OCI-LY7 (cell line): Measurements from ENCODE around the gene GALNT4. TPM values are rescaled to one million over a fixed set of nuclear protein-coding genes. Genes with fewer than 3 reads are reported as not detected.
A peak's percentile ranks its signal among the peaks of the same experiment; 100 is the strongest.

Source experiments
- Bru-seq: library from RNA; stranded (reverse); fragments of 400-500 nt; gene quantifications from one replicate; lab custom pipeline; 2021; lab: Mats Ljungman, UMichigan
- BruChase-seq, 2 experiments: library from RNA; stranded (reverse); fragments of 400-500 nt; gene quantifications; one replicate each; lab custom pipeline; 2021; lab: Mats Ljungman, UMichigan
- BruUV-seq: library from RNA; stranded (reverse); fragments of 400-500 nt; replicated peaks from 2 replicates; lab custom pipeline; 2021; lab: Mats Ljungman, UMichigan
- CTCF ChIA-PET: fragments of 300-600 bp; sonication (Branson Sonifier 250); formaldehyde crosslinking; loops from one replicate; lab custom pipeline; 2022; ENCODE audit warnings: antibody characterized with exemption; ENCODE audit not compliant: unreplicated experiment; lab: Charles Lee
- POLR2A ChIA-PET: fragments of 300-600 bp; sonication (Branson Sonifier 250); formaldehyde crosslinking; loops from one replicate; lab custom pipeline; 2022; ENCODE audit warnings: antibody characterized with exemption; lab: Charles Lee
- DNase-seq: peaks from one replicate; pipeline ENCODE4 v3.0.0-alpha.2; 2015; ENCODE audit warnings: low spot score
- H2AFZ ChIP-seq: fragments of 200-600 bp; sonication (generic), shearing (Covaris generic); 2 replicates; pipeline ENCODE4 v1.6.1; 2014; ENCODE audit warnings: mild to moderate bottlenecking, antibody characterized with exemption, low read length, moderate library complexity
- H3K27ac ChIP-seq: fragments of 200-600 bp; sonication (generic); 2 replicates; pipeline ENCODE4 v1.5.1; 2014; ENCODE audit warnings: mixed run types, low read depth, mild to moderate bottlenecking, moderate library complexity, low read length, inconsistent platforms; ENCODE audit not compliant: poor library complexity, severe bottlenecking
- H3K36me3 ChIP-seq: fragments of 200-600 bp; sonication (generic); 2 replicates; pipeline ENCODE4 v1.6.1; 2014; ENCODE audit warnings: mild to moderate bottlenecking, antibody characterized with exemption, low read length, moderate library complexity, mixed read lengths; ENCODE audit not compliant: insufficient read depth
- H3K4me1 ChIP-seq: fragments of 200-600 bp; sonication (generic); 2 replicates; pipeline ENCODE4 v1.5.1; 2014; ENCODE audit warnings: mild to moderate bottlenecking, low read length; ENCODE audit not compliant: insufficient read depth, poor library complexity, severe bottlenecking
- H3K4me2 ChIP-seq: fragments of 200-600 bp; sonication (generic); 2 replicates; pipeline ENCODE4 v1.6.1; 2014; ENCODE audit warnings: mild to moderate bottlenecking, low read length
- H3K4me3 ChIP-seq: fragments of 200-600 bp; sonication (generic); 2 replicates; pipeline ENCODE4 v1.5.1; 2014; ENCODE audit warnings: mild to moderate bottlenecking, low read depth, low read length; ENCODE audit not compliant: poor library complexity, severe bottlenecking
- H3K79me2 ChIP-seq: fragments of 200-600 bp; sonication (generic); 2 replicates; pipeline ENCODE4 v1.6.1; 2016; ENCODE audit warnings: low read depth, mild to moderate bottlenecking, low read length, moderate library complexity, mixed read lengths; ENCODE audit not compliant: insufficient read depth
- H3K9me2 ChIP-seq: fragments of 200-600 bp; sonication (generic); 2 replicates; pipeline ENCODE4 v1.6.1; 2016; ENCODE audit warnings: mild to moderate bottlenecking, low read length, mixed read lengths; ENCODE audit not compliant: insufficient read depth
- H3K9me3 ChIP-seq: fragments of 200-600 bp; sonication (generic); 2 replicates; pipeline ENCODE4 v1.6.1; 2014; ENCODE audit warnings: mild to moderate bottlenecking, mixed run types, low read length, mixed read lengths
- H4K20me1 ChIP-seq: fragments of 200-600 bp; sonication (generic); 2 replicates; pipeline ENCODE4 v1.6.1; 2014; ENCODE audit warnings: mild to moderate bottlenecking, antibody characterized with exemption, low read length, moderate library complexity, mixed read lengths; ENCODE audit not compliant: insufficient read depth
- EZH2phosphoT487 ChIP-seq: fragments of 200-600 bp; sonication (generic); IDR thresholded peaks from 2 replicates; pipeline ENCODE4 v1.6.1; 2018; ENCODE audit warnings: low read depth, borderline replicate concordance, mild to moderate bottlenecking, mixed run types, antibody characterized with exemption, low read length, moderate library complexity, mixed read lengths
- intact Hi-C: fragments of 100-400 bp; cut with micrococcal nuclease; formaldehyde crosslinking; loops from one replicate; pipeline ENCODE4 v1.10.0; 2022; ENCODE audit not compliant: unreplicated experiment
- long read RNA-seq: library from polyadenylated mRNA; stranded (forward); transcript quantifications from one replicate; pipeline ENCODE4 v2.0.0, GENCODE V29; 2022
- total RNA-seq, 2 experiments: library from RNA; depleted of rRNA in 1 of 2; stranded (reverse); fragments of >200 nt in 1 of 2; shearing (Covaris generic) in 1 of 2; gene quantifications; 2 replicates each; pipeline ENCODE4 v1.2.3, GENCODE V29; 2014 to 2022
- TF ChIP-seq, protein P1 (sequence below): fragments of 200-600 bp; sonication (generic); conservative IDR thresholded peaks from 2 replicates; pipeline ENCODE4 v1.5.1; 2014; ENCODE audit warnings: mild to moderate bottlenecking, antibody characterized with exemption, low read length, moderate library complexity, mixed read lengths

The GALNT4 gene
- total RNA-seq (2014; rRNA removed; shearing (Covaris generic)) (2.1 and 3.8 TPM in 2 replicates), total RNA-seq (2022) (3.7 and 4.4 TPM in 2 replicates), Bru-seq, nascent RNA (percentile 70 among the genes with signal in this experiment), BruChase-seq, experiment 1, labeled RNA remaining after a 6-hour chase (percentile 60 among the genes with signal in this experiment), BruChase-seq, experiment 2, labeled RNA remaining after a 2-hour chase (percentile 74 among the genes with signal in this experiment)
- long read RNA-seq, full-length matches to known transcripts: 4 of 4 reads
- long read RNA-seq, partial matches to known transcripts: 0 of 4 reads
- long read RNA-seq, other reads (novel, unspliced or antisense): 0 of 4 reads

DNA sequence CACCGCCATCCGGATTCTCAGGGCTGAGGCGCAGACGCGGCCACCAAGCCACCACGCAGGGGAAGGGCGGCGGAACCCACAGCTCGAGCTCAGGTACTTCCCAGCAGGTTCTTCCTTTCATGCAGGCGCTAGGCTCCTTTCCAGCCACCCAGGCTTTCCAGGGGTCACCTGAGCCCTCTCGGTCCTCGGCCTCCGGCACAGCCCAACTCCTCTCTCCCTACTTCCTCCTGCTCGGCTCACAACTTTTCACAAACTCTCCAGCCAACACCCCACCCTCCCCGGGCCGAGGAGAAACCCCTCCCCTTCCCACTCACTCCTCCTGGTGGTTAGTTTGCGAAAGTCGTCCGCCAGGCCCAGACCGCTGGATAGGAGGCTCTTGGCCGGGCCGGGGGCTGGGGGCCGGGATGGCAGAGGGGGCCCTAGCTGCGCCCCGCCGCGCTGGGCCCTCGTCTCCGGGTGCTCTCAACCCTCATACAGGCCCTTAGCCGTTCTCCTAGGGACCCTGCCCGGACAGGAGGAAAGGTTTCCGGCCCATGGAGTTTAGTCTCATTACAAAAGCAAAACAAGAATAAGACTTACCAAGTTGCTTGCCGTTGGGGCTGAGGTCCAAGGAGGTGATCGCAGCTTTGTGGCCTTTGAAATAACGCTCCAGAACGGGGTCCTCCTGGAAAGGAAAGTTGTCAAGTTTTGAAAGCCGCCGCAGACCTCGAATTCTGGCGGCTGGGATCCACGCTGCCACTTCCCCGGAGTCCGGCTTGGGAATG is at the start of gene GALNT4:
Gene GALNT4, minus strand, starts transcription at position 256 of the 764 bp plus-strand sequence. Its CDS starts 247 bp downstream, at position 9.
- H3K9me3 ChIP-seq: no peaks in the 10 kb centered on the region
- peaks cover 43% of the 10 kb centered on the region; the same call in 1 of the 2 replicates for H3K79me2 ChIP-seq
- peaks cover 31% of the 10 kb centered on the region for H3K4me1 ChIP-seq
- H3K4me3 ChIP-seq: peak within 1 kb of the TSS; percentile 94
- TF ChIP-seq, protein P1, sequence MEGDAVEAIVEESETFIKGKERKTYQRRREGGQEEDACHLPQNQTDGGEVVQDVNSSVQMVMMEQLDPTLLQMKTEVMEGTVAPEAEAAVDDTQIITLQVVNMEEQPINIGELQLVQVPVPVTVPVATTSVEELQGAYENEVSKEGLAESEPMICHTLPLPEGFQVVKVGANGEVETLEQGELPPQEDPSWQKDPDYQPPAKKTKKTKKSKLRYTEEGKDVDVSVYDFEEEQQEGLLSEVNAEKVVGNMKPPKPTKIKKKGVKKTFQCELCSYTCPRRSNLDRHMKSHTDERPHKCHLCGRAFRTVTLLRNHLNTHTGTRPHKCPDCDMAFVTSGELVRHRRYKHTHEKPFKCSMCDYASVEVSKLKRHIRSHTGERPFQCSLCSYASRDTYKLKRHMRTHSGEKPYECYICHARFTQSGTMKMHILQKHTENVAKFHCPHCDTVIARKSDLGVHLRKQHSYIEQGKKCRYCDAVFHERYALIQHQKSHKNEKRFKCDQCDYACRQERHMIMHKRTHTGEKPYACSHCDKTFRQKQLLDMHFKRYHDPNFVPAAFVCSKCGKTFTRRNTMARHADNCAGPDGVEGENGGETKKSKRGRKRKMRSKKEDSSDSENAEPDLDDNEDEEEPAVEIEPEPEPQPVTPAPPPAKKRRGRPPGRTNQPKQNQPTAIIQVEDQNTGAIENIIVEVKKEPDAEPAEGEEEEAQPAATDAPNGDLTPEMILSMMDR: peak; percentile 75
- TF ChIP-seq EZH2phosphoT487: no peak
- peak within 1 kb of the TSS; percentile 77 for H3K27ac ChIP-seq
- peak within 1 kb of the TSS; percentile 100 for H2AFZ ChIP-seq
- DNase-seq: peak; percentile 86
- no TSS peak for BruUV-seq
- no peaks in the 10 kb centered on the region for H3K9me2 ChIP-seq
- ChIA-PET CTCF (no interaction called here), POLR2A (interaction anchor here (0.8 to 1.4 kb wide), 4 partner anchors 12 to 744 kb away, joined by 3 to 5 read pairs (median 4); no protein-coding TSS in a partner anchor)
- H4K20me1 ChIP-seq: peaks cover 8% of the 10 kb centered on the region; the same call in 1 of the 2 replicates
- intact Hi-C loops: loop anchor here (1.0 to 5.0 kb wide), 5 partner anchors 54 to 1382 kb away; partner anchors contain the start of genes ATP2B1, CEP290 and TMTC3
- H3K36me3 ChIP-seq: peaks cover 29% of the 10 kb centered on the region
- H3K4me2 ChIP-seq: peak within 1 kb of the TSS; percentile 89

DNA sequence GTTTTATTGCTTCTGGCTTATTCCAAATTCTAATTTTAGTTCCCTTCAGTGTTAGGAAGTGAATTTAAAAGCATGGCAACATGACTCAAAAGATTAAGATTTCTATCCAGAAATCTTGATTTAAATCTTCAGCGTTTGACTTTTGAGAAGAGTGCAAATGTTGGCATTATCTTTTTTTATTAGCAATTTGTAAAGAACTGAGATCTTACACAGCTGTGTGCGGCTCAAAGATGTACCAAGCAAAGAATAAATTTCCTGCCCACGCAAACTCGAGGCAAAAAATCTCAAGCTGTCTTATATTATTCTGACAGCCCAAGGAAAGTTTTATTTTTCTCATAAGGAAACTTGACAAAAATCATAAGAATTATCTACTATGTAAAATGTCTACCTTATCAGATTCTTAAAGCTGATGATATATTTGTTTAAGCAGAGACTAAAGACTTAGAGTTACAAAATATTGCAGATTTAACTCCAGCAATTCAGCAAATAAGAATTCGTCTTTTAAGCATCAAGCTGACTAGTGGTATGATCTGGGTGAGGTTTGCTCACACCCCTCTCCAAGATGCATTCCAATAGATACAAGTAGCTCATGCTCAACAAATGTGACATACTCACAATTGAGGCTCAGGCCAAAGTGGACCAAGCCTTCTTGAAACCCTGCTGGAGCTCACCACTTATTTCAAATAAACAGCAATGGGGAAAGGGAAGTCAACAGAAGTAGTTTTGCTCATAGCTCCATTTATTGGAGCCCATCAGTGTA is 48.6 kb upstream of the GALNT4 start:
- Histone ChIP-seq H3K79me2 (no peaks in the 10 kb centered on the region), H3K4me1 (no peaks in the 10 kb centered on the region), H3K27ac (no peak overlapping the region), H3K4me2 (no peak overlapping the region), H3K9me3 (no peaks in the 10 kb centered on the region), H3K36me3 (no peaks in the 10 kb centered on the region), H3K9me2 (no peaks in the 10 kb centered on the region), H4K20me1 (no peaks in the 10 kb centered on the region), H2AFZ (no peak overlapping the region), H3K4me3 (no peak overlapping the region)
- POLR2A ChIA-PET: interaction anchor here (0.6 to 1.9 kb wide), 4 partner anchors 11 to 581 kb away, joined by 3 to 5 read pairs (median 3); no protein-coding TSS in a partner anchor
- CTCF ChIA-PET: no interaction called here
- no peak for TF ChIP-seq EZH2phosphoT487
- TF ChIP-seq, protein P1: no peak
- BruUV-seq: no TSS peak
- DNase-seq: no peak
- intact Hi-C loops: no loop called here
